Measurements from ENCODE around the gene PHF21A.
A peak's percentile ranks its signal among the peaks of the same experiment; 100 is the strongest.

- no peak for TF ChIP-seq CTCF (IDR thresholded peaks at IDR 0.05; ENCODE audit: low read depth, low read length)
- TF ChIP-seq MAX (IDR thresholded peaks at IDR 0.05; ENCODE audit: low read depth, low read length), result peak; percentile 54
- peak; percentile 61; the same call in 1 of the 2 replicates for TF ChIP-seq MYC (IDR thresholded peaks at IDR 0.05; ENCODE audit: low read depth, low read length)
Observed at GRCh38 chr11:45917623-45918330, 203.5 kb downstream of the PHF21A start, which contains the start of gene PEX16.

Measured in NB4 (cell line).